Measurements from ENCODE around the gene USP32. TPM values are rescaled to one million over a fixed set of nuclear protein-coding genes. Genes with fewer than 3 reads are reported as not detected.
"Not testable (repeated sequence)": the region's sequence is repeated elsewhere in the genome, so short reads cannot be mapped to it uniquely, and the experiment has no call there.

The USP32 gene
- total RNA-seq, 4 donors from 2014 or later: 14.7 to 86.0 (median 54.8) TPM

GRCh38 chr17:60188759-60189158 is 203.2 kb downstream of the USP32 start:
- Histone ChIP-seq H3K4me3 (no peak overlapping the region), H3K27me3 (no peaks in the 10 kb centered on the region), H3K4me1 (peaks cover 4 to 30% (median 16%) of the 10 kb centered on the region in 4 donors), H3K36me3 (peaks cover 0 to 24% (median 0%) of the 10 kb centered on the region in 4 donors), H3K9me3 (no peaks in the 10 kb centered on the region), H3K27ac (peak overlapping the region in 1 of 4 donors; percentile 80)
- no peak for DNase-seq
- TF ChIP-seq EP300 (IDR thresholded peaks at IDR 0.05; ENCODE audit: low read depth) (no peak), POLR2A (IDR thresholded peaks at IDR 0.05) (no peak), POLR2AphosphoS5 (IDR thresholded peaks at IDR 0.05) (no peak), CTCF (IDR thresholded peaks at IDR 0.05) (no peak)
- intact Hi-C loops (cut with DNase I; ENCODE audit: low total_unique reads) (no loop called here), in situ Hi-C loops (cut with MboI; ENCODE audit: low pct_ligation_motif_present in 1 of 4, low pct_unique_long_range_greater_than_20kb in 1 of 4, low sequenced_read_pairs in 3 of 4) (no loop called here)
- WGBS, 2 donors (ENCODE audit: low coverage in 1 of 2): 93 to 100% methylated on average over 2 to 4 of the region's 4 CpGs

DNA sequence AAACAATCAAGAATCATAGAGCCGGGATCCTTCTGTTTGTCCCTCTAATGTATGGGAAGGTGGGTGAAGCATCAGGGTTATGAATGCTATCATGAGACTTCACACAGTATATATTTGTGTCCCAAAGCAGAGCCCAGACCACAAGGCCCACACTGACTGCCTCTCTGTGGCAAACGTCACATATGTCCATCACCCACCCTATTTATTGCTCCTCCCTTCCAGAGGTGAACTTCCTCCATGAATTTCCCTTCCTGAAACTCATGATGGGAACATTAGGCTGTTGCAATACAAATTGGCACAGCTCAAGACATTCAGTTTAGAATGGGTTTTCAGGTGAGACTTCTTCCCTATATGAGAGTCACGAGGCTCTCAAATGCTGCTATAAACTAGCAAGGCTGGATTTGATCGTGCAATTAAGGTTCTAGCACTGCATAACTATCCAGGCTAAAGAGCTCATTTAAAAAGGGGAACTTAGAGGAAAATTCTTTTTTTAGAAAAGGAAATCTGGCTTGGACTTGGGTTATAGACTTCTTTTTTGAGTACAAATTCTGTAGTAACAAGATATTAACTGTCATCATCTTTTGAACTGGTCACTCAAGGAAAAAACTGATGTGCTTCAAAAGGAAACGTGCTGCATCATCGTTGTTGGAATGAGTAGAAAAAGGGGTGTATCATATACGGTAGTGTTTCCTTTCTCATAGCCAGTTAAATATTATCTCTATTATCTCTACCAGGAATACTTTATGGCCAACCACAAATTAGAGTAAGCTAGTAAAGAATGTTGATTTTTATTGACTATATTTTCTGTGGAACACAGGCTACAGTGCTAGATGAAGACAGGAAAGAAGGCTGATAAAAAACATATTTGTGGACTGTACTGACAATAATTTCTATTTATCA is 204.8 kb downstream of the USP32 start:
- H3K4me3 ChIP-seq; H3K27me3 ChIP-seq; in situ Hi-C loops (cut with MboI; ENCODE audit: low pct_ligation_motif_present in 1 of 4, low pct_unique_long_range_greater_than_20kb in 1 of 4, low sequenced_read_pairs in 3 of 4); DNase-seq; intact Hi-C loops (cut with DNase I; ENCODE audit: low total_unique reads); H3K9me3 ChIP-seq: not testable (repeated sequence)
- Histone ChIP-seq H3K36me3 (peaks cover 0 to 39% (median 0%) of the 10 kb centered on the region in 4 donors), H3K27ac (peak overlapping the region; percentile 28 to 80 (median 71)), H3K4me1 (peaks cover 4 to 28% (median 14%) of the 10 kb centered on the region in 4 donors)
- WGBS, 2 donors (ENCODE audit: low coverage in 1 of 2): 33 to 50% methylated on average over 5 to 7 of the region's 7 CpGs

GRCh38 chr17:60186372-60186771 is 205.6 kb downstream of the USP32 start:
- Histone ChIP-seq H3K36me3 (peaks cover 0 to 33% (median under 1%) of the 10 kb centered on the region in 4 donors), H3K27ac (peak overlapping the region; percentile 28 to 80 (median 71)), H3K4me1 (peaks cover 4 to 28% (median 14%) of the 10 kb centered on the region in 4 donors)
- in situ Hi-C loops (cut with MboI; ENCODE audit: low pct_ligation_motif_present in 1 of 4, low pct_unique_long_range_greater_than_20kb in 1 of 4, low sequenced_read_pairs in 3 of 4); intact Hi-C loops (cut with DNase I; ENCODE audit: low total_unique reads); H3K9me3 ChIP-seq; H3K27me3 ChIP-seq; DNase-seq; H3K4me3 ChIP-seq: not testable (repeated sequence)
- WGBS, 2 donors (ENCODE audit: low coverage in 1 of 2): 82 to 100% methylated on average over 1 of the region's 1 CpG

DNA sequence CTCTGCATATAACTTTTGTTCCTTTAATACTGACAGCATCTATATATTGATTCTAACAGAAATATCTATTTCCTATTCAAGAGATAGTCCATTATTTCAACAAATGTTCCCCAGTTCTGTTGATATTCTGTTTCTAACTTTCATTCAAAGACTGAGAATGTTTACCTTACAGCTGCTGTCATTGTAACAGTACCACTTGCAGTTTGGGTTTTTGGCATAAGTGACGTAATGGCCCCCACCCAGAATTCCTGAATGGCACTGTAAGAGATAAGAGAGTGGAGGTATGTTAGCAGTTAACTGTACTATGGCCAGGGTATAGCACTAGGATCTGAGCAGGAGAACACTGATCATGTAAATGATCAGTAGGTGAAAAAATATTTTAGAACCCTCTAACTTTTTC is 211.6 kb downstream of the USP32 start:
- H3K36me3 ChIP-seq: peaks cover 0 to 27% (median 3%) of the 10 kb centered on the region in 4 donors
- H3K27ac ChIP-seq; H3K4me1 ChIP-seq; in situ Hi-C loops (cut with MboI; ENCODE audit: low pct_ligation_motif_present in 1 of 4, low pct_unique_long_range_greater_than_20kb in 1 of 4, low sequenced_read_pairs in 3 of 4); DNase-seq; intact Hi-C loops (cut with DNase I; ENCODE audit: low total_unique reads); H3K4me3 ChIP-seq; H3K9me3 ChIP-seq; H3K27me3 ChIP-seq: not testable (repeated sequence)
- 86% methylated on average over 1 of the region's 1 CpG; no CpG with 5 or more reads in 1 of the 2 donors for WGBS, 2 donors (ENCODE audit: low coverage in 1 of 2)

DNA sequence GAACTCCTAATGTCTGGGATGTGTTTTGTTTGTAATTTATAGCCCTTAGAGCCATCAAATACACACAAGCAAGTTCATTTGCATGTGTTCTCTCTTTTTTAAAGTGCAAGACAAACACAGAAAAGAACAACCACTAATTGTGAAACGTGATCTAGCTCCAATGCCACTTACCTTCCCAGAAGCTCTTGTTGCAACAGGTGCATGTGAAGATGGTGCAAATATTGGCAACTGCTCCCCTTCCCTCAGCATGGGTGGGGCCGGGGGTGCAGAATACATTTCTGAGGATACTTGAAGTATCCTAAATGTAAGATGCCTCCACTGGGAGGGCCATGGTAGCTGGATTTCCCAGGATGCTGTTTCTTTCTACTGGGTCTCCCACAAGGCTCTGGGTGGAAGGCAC is 213.8 kb downstream of the USP32 start:
- DNase-seq; H3K4me1 ChIP-seq; H3K27ac ChIP-seq; H3K4me3 ChIP-seq; H3K9me3 ChIP-seq; intact Hi-C loops (cut with DNase I; ENCODE audit: low total_unique reads); in situ Hi-C loops (cut with MboI; ENCODE audit: low pct_ligation_motif_present in 1 of 4, low pct_unique_long_range_greater_than_20kb in 1 of 4, low sequenced_read_pairs in 3 of 4); H3K27me3 ChIP-seq: not testable (repeated sequence)
- 75 to 86% methylated on average over 2 of the region's 2 CpGs for WGBS, 2 donors (ENCODE audit: low coverage in 1 of 2)
- H3K36me3 ChIP-seq: peaks cover 0 to 17% (median 3%) of the 10 kb centered on the region in 4 donors

GRCh38 chr17:60176763-60177162 is 215.2 kb downstream of the USP32 start:
- intact Hi-C loops (cut with DNase I; ENCODE audit: low total_unique reads); H3K4me3 ChIP-seq; in situ Hi-C loops (cut with MboI; ENCODE audit: low pct_ligation_motif_present in 1 of 4, low pct_unique_long_range_greater_than_20kb in 1 of 4, low sequenced_read_pairs in 3 of 4); H3K36me3 ChIP-seq; H3K27ac ChIP-seq; DNase-seq; H3K27me3 ChIP-seq; H3K9me3 ChIP-seq: not testable (repeated sequence)
- 82 to 98% methylated on average over 3 to 5 of the region's 5 CpGs for WGBS, 2 donors (ENCODE audit: low coverage in 1 of 2)
- H3K4me1 ChIP-seq: peaks cover 0 to 12% (median 2%) of the 10 kb centered on the region in 4 donors
